ENCODE data around the gene DES. TPM values are rescaled to one million over a fixed set of nuclear protein-coding genes. Genes with fewer than 3 reads are reported as not detected.
A peak's percentile ranks its signal among the peaks of the same experiment; 100 is the strongest.

The DES gene
- total and polyA plus RNA-seq, 2 donors from 2014 or later: 30.0 to 74.2 TPM

DNA sequence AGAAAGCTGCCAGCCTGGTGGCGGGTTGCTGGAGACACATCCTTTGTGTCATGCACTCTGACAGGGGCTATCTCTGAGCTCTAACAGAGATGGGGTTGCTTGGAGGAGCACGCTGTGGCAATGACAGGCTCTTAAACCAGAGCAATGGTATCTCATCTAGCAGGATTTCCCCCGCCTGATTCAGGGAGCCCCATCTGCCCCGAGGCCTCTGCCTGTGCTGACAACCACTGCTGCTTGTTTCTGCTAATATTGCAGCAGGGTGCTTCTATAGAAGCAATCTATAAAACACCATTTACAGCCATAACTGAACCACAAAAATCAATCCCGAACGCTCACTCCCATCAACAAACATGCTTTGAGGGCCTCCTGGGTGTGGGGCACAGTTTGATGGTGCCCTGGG is 17.6 kb upstream of the DES start:
- no peaks in the 10 kb centered on the region for H3K27me3 ChIP-seq (ENCODE audit: control insufficient read depth, insufficient read depth, low read length)
- no peaks in the 10 kb centered on the region for H3K4me1 ChIP-seq (ENCODE audit: control insufficient read depth in 2 of 3, insufficient read depth in 2 of 3, low read depth in 1 of 3, low read length in 3 of 3)
- DNase-seq (peak in 1 of 5 donors; percentile 32), FAIRE-seq (no peak)
- no peaks in the 10 kb centered on the region for H3K36me3 ChIP-seq (ENCODE audit: control insufficient read depth in 2 of 3, insufficient read depth in 3 of 3, low read length in 3 of 3)
- no peak overlapping the region for H3K9ac ChIP-seq (ENCODE audit: low read length in 3 of 3)
- no peaks in the 10 kb centered on the region for H3K9me3 ChIP-seq (ENCODE audit: control insufficient read depth in 2 of 3, insufficient read depth in 1 of 3, low read length in 3 of 3)
- no peak overlapping the region for H3K4me3 ChIP-seq (ENCODE audit: low read length in 3 of 3)
- intact Hi-C loops (cut with DNase I): loop anchor here (10.0 kb wide), 1 partner anchor 134 kb away; no protein-coding TSS in a partner anchor
- no peak overlapping the region for H3K27ac ChIP-seq (ENCODE audit: low read depth in 2 of 2, low read length in 2 of 2)
- TF ChIP-seq, protein P1, sequence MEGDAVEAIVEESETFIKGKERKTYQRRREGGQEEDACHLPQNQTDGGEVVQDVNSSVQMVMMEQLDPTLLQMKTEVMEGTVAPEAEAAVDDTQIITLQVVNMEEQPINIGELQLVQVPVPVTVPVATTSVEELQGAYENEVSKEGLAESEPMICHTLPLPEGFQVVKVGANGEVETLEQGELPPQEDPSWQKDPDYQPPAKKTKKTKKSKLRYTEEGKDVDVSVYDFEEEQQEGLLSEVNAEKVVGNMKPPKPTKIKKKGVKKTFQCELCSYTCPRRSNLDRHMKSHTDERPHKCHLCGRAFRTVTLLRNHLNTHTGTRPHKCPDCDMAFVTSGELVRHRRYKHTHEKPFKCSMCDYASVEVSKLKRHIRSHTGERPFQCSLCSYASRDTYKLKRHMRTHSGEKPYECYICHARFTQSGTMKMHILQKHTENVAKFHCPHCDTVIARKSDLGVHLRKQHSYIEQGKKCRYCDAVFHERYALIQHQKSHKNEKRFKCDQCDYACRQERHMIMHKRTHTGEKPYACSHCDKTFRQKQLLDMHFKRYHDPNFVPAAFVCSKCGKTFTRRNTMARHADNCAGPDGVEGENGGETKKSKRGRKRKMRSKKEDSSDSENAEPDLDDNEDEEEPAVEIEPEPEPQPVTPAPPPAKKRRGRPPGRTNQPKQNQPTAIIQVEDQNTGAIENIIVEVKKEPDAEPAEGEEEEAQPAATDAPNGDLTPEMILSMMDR (IDR thresholded peaks at IDR 0.05; ENCODE audit: borderline replicate concordance, extremely low read depth, insufficient read depth): no peak

DNA sequence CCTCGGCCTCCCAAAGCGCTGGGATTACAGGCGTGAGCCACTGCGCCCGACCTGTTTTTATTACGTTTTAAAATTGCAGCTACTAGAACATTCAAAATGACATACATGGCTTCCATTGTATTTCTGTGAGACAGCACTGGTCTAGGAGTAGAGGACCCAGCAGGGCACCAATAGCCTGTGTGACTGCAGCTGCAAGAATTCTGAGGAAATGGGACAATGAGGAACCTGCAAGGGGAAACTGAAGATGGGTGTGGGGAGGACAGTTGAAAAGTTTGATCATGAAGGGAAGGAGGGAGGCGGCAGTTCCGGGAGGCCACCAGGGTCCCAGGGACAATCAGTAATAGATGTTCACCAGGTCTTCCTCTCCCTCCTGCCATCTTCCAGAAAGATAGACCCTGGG is 16.6 kb upstream of the DES start:
- H3K27ac ChIP-seq (ENCODE audit: low read depth in 2 of 2, low read length in 2 of 2): no peak overlapping the region
- DNase-seq (no peak), FAIRE-seq (no peak)
- intact Hi-C loops (cut with DNase I): loop anchor here (10.0 kb wide), 1 partner anchor 133 kb away; no protein-coding TSS in a partner anchor
- no peak overlapping the region for H3K9ac ChIP-seq (ENCODE audit: low read length in 3 of 3)
- H3K27me3 ChIP-seq (ENCODE audit: control insufficient read depth, insufficient read depth, low read length): no peaks in the 10 kb centered on the region
- no peaks in the 10 kb centered on the region for H3K4me1 ChIP-seq (ENCODE audit: control insufficient read depth in 2 of 3, insufficient read depth in 2 of 3, low read depth in 1 of 3, low read length in 3 of 3)
- no peak overlapping the region for H3K4me3 ChIP-seq (ENCODE audit: low read length in 3 of 3)
- TF ChIP-seq, protein P1 (IDR thresholded peaks at IDR 0.05; ENCODE audit: borderline replicate concordance, extremely low read depth, insufficient read depth): no peak
- H3K36me3 ChIP-seq (ENCODE audit: control insufficient read depth in 2 of 3, insufficient read depth in 3 of 3, low read length in 3 of 3): no peaks in the 10 kb centered on the region
- H3K9me3 ChIP-seq (ENCODE audit: control insufficient read depth in 2 of 3, insufficient read depth in 1 of 3, low read length in 3 of 3): no peaks in the 10 kb centered on the region

DNA sequence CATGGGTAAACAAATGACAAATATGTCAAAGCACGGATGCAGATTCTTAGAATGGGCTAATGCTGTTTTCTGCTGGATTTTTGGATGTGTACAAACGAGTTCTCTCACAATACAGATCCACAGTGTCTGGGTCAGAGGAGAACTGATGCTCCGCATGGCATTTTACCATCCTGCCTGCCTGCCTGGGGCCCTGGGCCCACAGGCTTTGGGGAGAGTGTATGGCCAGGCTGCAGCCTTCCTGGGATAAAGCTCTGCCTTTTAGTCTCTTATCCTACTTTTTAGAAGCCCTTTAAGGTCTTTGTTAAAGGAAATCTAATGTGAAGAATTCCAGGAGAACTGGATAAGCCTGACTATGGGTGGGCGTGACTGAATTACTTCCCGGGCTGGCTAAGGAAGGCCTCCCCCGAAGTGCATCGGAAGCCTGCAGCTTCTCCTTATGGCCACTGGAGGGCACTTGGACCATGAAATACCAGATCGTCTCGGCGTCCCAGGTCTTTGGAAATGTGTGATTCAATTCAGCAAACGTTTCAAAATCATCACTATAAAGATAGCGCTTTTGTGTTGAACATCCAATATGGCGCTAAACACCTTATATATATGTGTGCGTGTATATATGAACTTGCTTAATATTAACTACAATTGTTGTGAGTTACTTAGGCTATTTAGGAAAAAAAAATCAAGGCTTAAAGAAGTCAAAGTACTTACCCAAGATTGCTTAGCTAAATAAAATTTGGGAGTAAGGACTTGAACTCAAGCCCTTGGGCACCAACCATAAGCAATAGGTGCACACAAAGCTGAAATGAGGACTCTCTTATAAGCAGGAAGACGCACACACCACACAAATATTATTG is 15.3 kb upstream of the DES start:
- H3K9ac ChIP-seq (ENCODE audit: low read length in 3 of 3): no peak overlapping the region
- H3K27ac ChIP-seq (ENCODE audit: low read depth in 2 of 2, low read length in 2 of 2): no peak overlapping the region
- intact Hi-C loops (cut with DNase I): loop anchor here (10.0 kb wide), 1 partner anchor 132 kb away; no protein-coding TSS in a partner anchor
- H3K27me3 ChIP-seq (ENCODE audit: control insufficient read depth, insufficient read depth, low read length): no peaks in the 10 kb centered on the region
- TF ChIP-seq, protein P1 (IDR thresholded peaks at IDR 0.05; ENCODE audit: borderline replicate concordance, extremely low read depth, insufficient read depth): peak; percentile 87
- H3K36me3 ChIP-seq (ENCODE audit: control insufficient read depth in 2 of 3, insufficient read depth in 3 of 3, low read length in 3 of 3): no peaks in the 10 kb centered on the region
- no peak overlapping the region for H3K4me3 ChIP-seq (ENCODE audit: low read length in 3 of 3)
- no peaks in the 10 kb centered on the region for H3K9me3 ChIP-seq (ENCODE audit: control insufficient read depth in 2 of 3, insufficient read depth in 1 of 3, low read length in 3 of 3)
- DNase-seq: peak in 4 of 5 donors; percentile 80 to 92 (median 89)
- no peaks in the 10 kb centered on the region for H3K4me1 ChIP-seq (ENCODE audit: control insufficient read depth in 2 of 3, insufficient read depth in 2 of 3, low read depth in 1 of 3, low read length in 3 of 3)
- peak; percentile 77 for FAIRE-seq

Data from kidney (tissue), 14 donors.